ENCODE measurements around the gene MTIF2.
"Not testable (repeated sequence)": the region's sequence is repeated elsewhere in the genome, so short reads cannot be mapped to it uniquely, and the experiment has no call there.

The MTIF2 gene

GRCh38 chr2:55242617-55243016, 26.4 kb downstream of the MTIF2 start:
- H3K14ac ChIP-seq (ENCODE audit: low read length), result no peak overlapping the region
- no peak overlapping the region for H3K23ac ChIP-seq (ENCODE audit: low read length)
- no peak overlapping the region for H2AFZ ChIP-seq (ENCODE audit: insufficient read depth, low read length, poor library complexity)
- no peak overlapping the region for H2BK120ac ChIP-seq (ENCODE audit: insufficient read depth, low read length, poor library complexity)
- H2AK5ac ChIP-seq (ENCODE audit: low read length), result no peak overlapping the region
- no peak overlapping the region for H4K91ac ChIP-seq (ENCODE audit: low read depth, low read length)
- no peaks in the 10 kb centered on the region for H3K4me1 ChIP-seq (ENCODE audit: control insufficient read depth in 1 of 2, insufficient read depth in 2 of 2, low read length in 2 of 2)
- no peaks in the 10 kb centered on the region for H3K27me3 ChIP-seq (ENCODE audit: insufficient read depth, low read length)
- no peak overlapping the region for H3K4me2 ChIP-seq (ENCODE audit: low read length)
- no peak overlapping the region for H3K9ac ChIP-seq (ENCODE audit: low read length)
- DNase-seq, result no peak
- no peak overlapping the region for H2BK12ac ChIP-seq (ENCODE audit: low read length)
- H3K79me1 ChIP-seq (ENCODE audit: low read length), result no peaks in the 10 kb centered on the region
- WGBS (ENCODE audit: extremely low coverage, insufficient coverage, insufficient read length), result no CpG with 5 or more reads among the region's 1 CpG
- H2BK5ac ChIP-seq (ENCODE audit: low read depth, low read length, poor library complexity), result no peak overlapping the region
- H3K18ac ChIP-seq (ENCODE audit: low read length), result no peak overlapping the region
- peaks cover 5 to 10% of the 10 kb centered on the region in 2 experiments for H3K36me3 ChIP-seq (ENCODE audit: control insufficient read depth in 1 of 2, insufficient read depth in 2 of 2, low read length in 2 of 2)
- no peak overlapping the region for H4K8ac ChIP-seq (ENCODE audit: low read depth, low read length)
- no peak overlapping the region for H3K4ac ChIP-seq (ENCODE audit: low read depth, low read length)
- H3K27ac ChIP-seq (ENCODE audit: low read depth, low read length), result no peak overlapping the region
- H3K79me2 ChIP-seq (ENCODE audit: control insufficient read depth, insufficient read depth, low read length, poor library complexity), result no peaks in the 10 kb centered on the region
- H4K12ac ChIP-seq (ENCODE audit: low read depth, low read length), result no peak overlapping the region
- H3K4me3 ChIP-seq (ENCODE audit: low read depth, low read length), result no peak overlapping the region
- no peaks in the 10 kb centered on the region for H3K9me3 ChIP-seq (ENCODE audit: insufficient read depth, low read depth, low read length)

DNA sequence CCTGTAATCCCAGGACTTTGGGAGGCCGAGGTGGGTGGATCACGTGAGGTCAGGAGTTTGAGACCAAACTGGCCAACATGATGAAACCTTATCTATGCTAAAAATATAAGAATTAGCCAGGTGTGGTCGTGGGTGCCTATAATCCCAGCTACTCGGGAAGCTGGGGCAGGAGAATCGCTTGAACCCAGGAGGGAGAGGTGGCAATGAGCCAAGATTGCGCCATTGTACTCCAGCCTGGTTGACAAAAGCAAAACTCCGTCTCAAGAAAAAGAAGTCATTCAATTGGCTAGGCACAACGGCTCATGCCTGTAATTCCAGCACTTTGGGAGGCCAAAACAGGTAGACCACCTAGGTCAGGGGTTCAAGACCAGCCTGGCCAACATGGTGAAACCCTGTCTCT, 27.4 kb downstream of the MTIF2 start:
- WGBS (ENCODE audit: extremely low coverage, insufficient coverage, insufficient read length), result no CpG with 5 or more reads among the region's 8 CpGs
- not testable (repeated sequence) for H3K14ac ChIP-seq (ENCODE audit: low read length); H3K9me3 ChIP-seq (ENCODE audit: insufficient read depth, low read depth, low read length); H4K91ac ChIP-seq (ENCODE audit: low read depth, low read length); H3K36me3 ChIP-seq (ENCODE audit: control insufficient read depth in 1 of 2, insufficient read depth in 2 of 2, low read length in 2 of 2); DNase-seq; H2BK120ac ChIP-seq (ENCODE audit: insufficient read depth, low read length, poor library complexity); H3K4ac ChIP-seq (ENCODE audit: low read depth, low read length); H3K9ac ChIP-seq (ENCODE audit: low read length); H3K79me2 ChIP-seq (ENCODE audit: control insufficient read depth, insufficient read depth, low read length, poor library complexity); H4K12ac ChIP-seq (ENCODE audit: low read depth, low read length); H3K4me2 ChIP-seq (ENCODE audit: low read length); H3K4me1 ChIP-seq (ENCODE audit: control insufficient read depth in 1 of 2, insufficient read depth in 2 of 2, low read length in 2 of 2); H3K23ac ChIP-seq (ENCODE audit: low read length); H2BK12ac ChIP-seq (ENCODE audit: low read length); H3K27ac ChIP-seq (ENCODE audit: low read depth, low read length); H4K8ac ChIP-seq (ENCODE audit: low read depth, low read length); H3K4me3 ChIP-seq (ENCODE audit: low read depth, low read length); H2AFZ ChIP-seq (ENCODE audit: insufficient read depth, low read length, poor library complexity); H2BK5ac ChIP-seq (ENCODE audit: low read depth, low read length, poor library complexity); H3K18ac ChIP-seq (ENCODE audit: low read length); H3K27me3 ChIP-seq (ENCODE audit: insufficient read depth, low read length); H3K79me1 ChIP-seq (ENCODE audit: low read length); H2AK5ac ChIP-seq (ENCODE audit: low read length)

GRCh38 chr2:55239656-55240222, 29.3 kb downstream of the MTIF2 start:
- Histone ChIP-seq H3K27ac (ENCODE audit: low read depth, low read length) (no peak overlapping the region), H4K8ac (ENCODE audit: low read depth, low read length) (no peak overlapping the region), H3K4ac (ENCODE audit: low read depth, low read length) (no peak overlapping the region), H3K18ac (ENCODE audit: low read length) (no peak overlapping the region), H3K27me3 (ENCODE audit: insufficient read depth, low read length) (no peaks in the 10 kb centered on the region), H2AK5ac (ENCODE audit: low read length) (no peak overlapping the region), H2AFZ (ENCODE audit: insufficient read depth, low read length, poor library complexity) (no peak overlapping the region), H3K23ac (ENCODE audit: low read length) (no peak overlapping the region), H2BK5ac (ENCODE audit: low read depth, low read length, poor library complexity) (no peak overlapping the region), H3K9me3 (ENCODE audit: insufficient read depth, low read depth, low read length) (no peaks in the 10 kb centered on the region), H2BK120ac (ENCODE audit: insufficient read depth, low read length, poor library complexity) (no peak overlapping the region), H3K79me1 (ENCODE audit: low read length) (no peaks in the 10 kb centered on the region), H3K79me2 (ENCODE audit: control insufficient read depth, insufficient read depth, low read length, poor library complexity) (no peaks in the 10 kb centered on the region), H4K12ac (ENCODE audit: low read depth, low read length) (no peak overlapping the region), H2BK12ac (ENCODE audit: low read length) (no peak overlapping the region), H3K36me3 (ENCODE audit: control insufficient read depth in 1 of 2, insufficient read depth in 2 of 2, low read length in 2 of 2) (peaks cover 5 to 15% of the 10 kb centered on the region in 2 experiments), H3K4me1 (ENCODE audit: control insufficient read depth in 1 of 2, insufficient read depth in 2 of 2, low read length in 2 of 2) (no peaks in the 10 kb centered on the region), H3K4me2 (ENCODE audit: low read length) (no peak overlapping the region), H3K4me3 (ENCODE audit: low read depth, low read length) (no peak overlapping the region), H3K14ac (ENCODE audit: low read length) (no peak overlapping the region), H4K91ac (ENCODE audit: low read depth, low read length) (no peak overlapping the region), H3K9ac (ENCODE audit: low read length) (no peak overlapping the region)
- DNase-seq, result no peak
- no CpG with 5 or more reads among the region's 4 CpGs for WGBS (ENCODE audit: extremely low coverage, insufficient coverage, insufficient read length)

- no peaks in the 10 kb centered on the region for H3K9me3 ChIP-seq (ENCODE audit: insufficient read depth, low read depth, low read length)
- peaks cover 0 to 7% of the 10 kb centered on the region in 2 experiments for H3K4me1 ChIP-seq (ENCODE audit: control insufficient read depth in 1 of 2, insufficient read depth in 2 of 2, low read length in 2 of 2)
- no peak overlapping the region for H4K91ac ChIP-seq (ENCODE audit: low read depth, low read length)
- WGBS (ENCODE audit: extremely low coverage, insufficient coverage, insufficient read length), result no CpG with 5 or more reads among the region's 2 CpGs
- H3K14ac ChIP-seq (ENCODE audit: low read length), result no peak overlapping the region
- H3K36me3 ChIP-seq (ENCODE audit: control insufficient read depth in 1 of 2, insufficient read depth in 2 of 2, low read length in 2 of 2), result peaks cover 9 to 26% of the 10 kb centered on the region in 2 experiments
- no peak overlapping the region for H4K12ac ChIP-seq (ENCODE audit: low read depth, low read length)
- no peak overlapping the region for H2BK5ac ChIP-seq (ENCODE audit: low read depth, low read length, poor library complexity)
- H3K79me2 ChIP-seq (ENCODE audit: control insufficient read depth, insufficient read depth, low read length, poor library complexity), result peaks cover 10% of the 10 kb centered on the region
- no peak overlapping the region for H2BK120ac ChIP-seq (ENCODE audit: insufficient read depth, low read length, poor library complexity)
- no peak overlapping the region for H4K8ac ChIP-seq (ENCODE audit: low read depth, low read length)
- no peak overlapping the region for H3K4me3 ChIP-seq (ENCODE audit: low read depth, low read length)
- no peak for DNase-seq
- peaks cover 8% of the 10 kb centered on the region for H3K79me1 ChIP-seq (ENCODE audit: low read length)
- no peak overlapping the region for H3K9ac ChIP-seq (ENCODE audit: low read length)
- no peak overlapping the region for H3K4me2 ChIP-seq (ENCODE audit: low read length)
- H2AFZ ChIP-seq (ENCODE audit: insufficient read depth, low read length, poor library complexity), result no peak overlapping the region
- no peak overlapping the region for H2AK5ac ChIP-seq (ENCODE audit: low read length)
- no peak overlapping the region for H3K18ac ChIP-seq (ENCODE audit: low read length)
- H3K27ac ChIP-seq (ENCODE audit: low read depth, low read length), result no peak overlapping the region
- no peak overlapping the region for H3K4ac ChIP-seq (ENCODE audit: low read depth, low read length)
- H3K23ac ChIP-seq (ENCODE audit: low read length), result no peak overlapping the region
- no peak overlapping the region for H2BK12ac ChIP-seq (ENCODE audit: low read length)
- no peaks in the 10 kb centered on the region for H3K27me3 ChIP-seq (ENCODE audit: insufficient read depth, low read length)
Measured at GRCh38 chr2:55236992-55237543, 32.0 kb downstream of the MTIF2 start.

All from trophoblast cell (in vitro differentiated cells and primary cell).